ENCODE results near the gene PRMT7.

PRMT7 gene

DNA sequence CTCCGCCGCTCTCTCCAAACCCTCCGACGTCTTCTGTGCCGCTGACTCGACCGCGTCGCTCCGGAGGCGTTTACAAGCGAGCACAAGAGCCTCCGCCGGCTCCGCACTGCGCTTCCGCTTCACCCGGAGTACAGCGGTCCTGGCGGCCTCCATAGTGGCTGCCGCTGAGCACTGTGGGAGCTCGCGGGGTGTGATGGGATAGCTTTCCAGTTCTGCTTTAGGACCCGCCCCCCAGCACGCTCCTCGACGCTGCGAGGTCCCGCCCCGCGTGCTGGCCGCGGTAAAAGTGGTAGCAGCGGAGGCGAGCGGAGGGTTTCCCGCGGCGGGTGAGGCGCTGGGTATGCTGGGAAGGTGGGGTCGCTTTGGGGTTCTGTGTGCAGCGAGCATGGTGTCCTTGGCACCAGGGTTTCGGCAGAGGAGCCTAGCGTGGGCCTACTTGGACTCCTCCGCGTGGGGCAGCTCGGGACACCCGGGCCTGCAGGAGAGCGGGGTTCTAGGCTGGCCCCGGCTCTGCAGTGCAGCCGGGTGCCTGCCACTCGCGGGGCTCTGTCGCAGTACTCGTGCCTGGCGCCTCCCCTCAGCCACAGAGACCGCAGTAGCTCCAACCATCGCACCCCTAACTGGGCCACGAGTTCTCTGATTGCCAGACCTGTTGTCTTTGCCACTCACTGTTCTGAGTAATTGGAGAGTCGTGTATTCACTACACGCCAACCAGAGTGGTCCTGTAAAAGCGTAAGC is at the start of gene PRMT7, which contains the start of gene SLC7A6OS:
TSS of gene PRMT7 (plus strand) at position 246 of the 738 bp plus-strand sequence. CDS start 4,961 bp downstream, outside the sequence.
TSS of gene SLC7A6OS (minus strand) at position 173 of the 738 bp plus-strand sequence. CDS start at position 153, 20 bp downstream.
- peak; percentile 56 for DNase-seq

DNA sequence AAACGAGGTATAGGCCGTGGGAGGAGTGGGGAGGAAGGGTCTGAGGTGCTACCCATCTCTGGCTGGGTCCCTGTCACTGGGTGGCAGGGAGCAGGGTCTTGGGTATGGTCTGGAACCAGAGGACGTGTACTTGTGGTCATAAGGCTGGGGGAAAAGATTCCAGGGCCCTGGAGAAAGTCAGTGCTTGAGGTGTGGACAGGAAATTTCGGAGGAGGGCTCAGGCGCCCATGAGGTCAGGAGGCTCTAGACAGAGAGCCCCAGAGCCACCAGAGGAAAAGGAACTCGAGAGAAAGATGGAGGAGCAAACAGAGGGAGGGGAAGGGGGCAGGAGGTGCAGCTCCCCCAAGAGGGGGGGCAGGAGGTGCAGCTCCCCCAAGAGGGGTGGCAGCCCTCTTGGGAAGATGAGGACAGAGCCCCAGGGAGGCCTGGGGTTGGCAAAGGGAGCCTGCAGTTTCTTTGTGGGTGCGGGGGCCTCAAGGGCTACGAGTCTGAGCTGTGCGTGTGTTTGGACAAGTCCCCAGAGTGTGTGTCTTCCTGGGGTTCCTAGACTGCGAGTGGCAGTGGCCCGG is 47.2 kb upstream of the PRMT7 start:
- no peak for DNase-seq

DNA sequence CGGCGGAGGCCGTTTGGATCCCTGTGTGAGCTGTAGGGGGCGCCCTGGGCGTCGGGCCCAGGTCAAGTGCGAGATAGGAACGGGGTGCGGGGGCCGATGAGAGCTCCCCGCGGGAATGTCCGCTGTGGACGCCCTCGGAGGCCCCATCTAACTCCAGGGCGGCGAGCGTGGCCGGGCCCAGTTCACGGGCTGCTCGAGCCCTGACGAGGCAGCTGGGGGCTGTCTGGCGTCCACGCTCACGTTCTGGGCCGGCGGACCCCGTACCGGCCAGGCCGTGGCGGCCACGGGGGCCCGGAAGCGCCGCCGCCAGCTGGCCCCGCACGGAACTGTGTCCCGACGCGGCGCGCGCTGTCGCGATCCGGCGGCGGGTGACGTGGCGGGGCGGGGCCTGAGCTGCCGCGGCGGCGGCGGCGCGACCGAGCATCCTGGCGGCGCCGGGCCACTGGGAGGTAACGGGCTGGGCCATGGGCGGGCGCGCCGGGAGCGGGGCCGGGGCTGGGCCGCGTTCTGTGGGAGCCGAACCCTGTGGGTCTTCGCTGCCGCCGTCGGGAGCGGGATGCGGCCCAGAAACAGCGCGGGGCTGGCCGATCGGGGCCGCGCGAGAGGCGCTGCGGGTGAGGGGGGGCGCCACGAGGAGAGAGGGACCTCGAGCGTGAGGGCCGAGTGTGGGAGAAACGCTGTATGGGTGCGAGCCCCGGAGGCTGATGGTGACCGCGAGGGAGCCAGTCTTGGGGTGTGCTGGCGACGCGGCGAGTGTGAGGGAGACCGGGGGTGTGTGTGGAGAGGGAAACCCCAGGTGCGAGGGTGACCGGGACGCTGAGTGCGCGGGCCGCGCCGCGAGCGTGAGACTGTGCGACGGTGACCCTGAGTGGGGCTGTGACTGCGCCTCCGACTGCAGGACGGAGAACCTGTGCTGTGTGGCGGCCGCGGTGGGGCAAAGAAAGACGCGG is 46.4 kb upstream of the PRMT7 start, which contains the start of gene SLC7A6:
TSS of gene SLC7A6 (plus strand) at position 399 of the 950 bp plus-strand sequence. CDS start 10,201 bp downstream, outside the sequence.
- DNase-seq: no peak

GRCh38 chr16:68265078-68265920 is 45.5 kb upstream of the PRMT7 start:
- DNase-seq: no peak

DNA sequence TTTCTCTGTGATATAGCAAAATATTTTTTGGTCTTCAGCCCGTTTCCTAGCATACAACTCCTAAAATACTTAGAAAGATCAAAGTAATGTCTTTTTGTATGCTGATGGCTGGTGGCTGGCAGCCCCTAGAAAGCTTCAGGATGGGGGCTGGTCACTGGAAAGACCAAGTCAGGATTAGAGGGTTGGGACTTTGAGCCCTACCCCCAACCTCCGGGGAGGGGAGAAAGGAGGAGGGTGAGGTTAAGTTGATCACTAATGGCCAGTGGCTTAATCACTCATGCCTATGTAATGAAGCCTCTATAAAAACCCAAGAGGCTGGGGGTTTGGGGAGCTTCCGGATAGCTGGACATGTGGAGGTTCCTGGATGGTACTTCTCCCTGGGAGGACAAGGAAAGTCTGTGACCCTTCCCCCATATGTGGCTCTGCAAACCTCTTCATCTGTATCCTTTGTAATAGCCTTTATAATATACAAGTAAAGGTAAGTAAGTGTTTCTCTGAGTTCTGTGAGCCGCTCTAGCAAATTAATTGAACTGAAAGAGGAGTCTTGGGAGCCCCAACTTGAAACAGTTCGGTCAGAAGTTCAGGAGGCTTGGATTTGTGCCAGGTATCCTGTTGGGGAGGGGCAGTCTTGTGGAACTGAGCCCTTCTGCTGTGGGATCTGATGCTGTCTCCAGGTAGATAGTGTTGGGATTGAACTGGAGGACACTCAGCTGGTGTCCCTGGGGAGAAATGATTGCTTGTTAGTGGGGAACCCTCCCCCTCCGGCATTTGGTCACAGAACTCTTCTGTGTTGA is 43.0 kb upstream of the PRMT7 start:
- DNase-seq: no peak

DNA sequence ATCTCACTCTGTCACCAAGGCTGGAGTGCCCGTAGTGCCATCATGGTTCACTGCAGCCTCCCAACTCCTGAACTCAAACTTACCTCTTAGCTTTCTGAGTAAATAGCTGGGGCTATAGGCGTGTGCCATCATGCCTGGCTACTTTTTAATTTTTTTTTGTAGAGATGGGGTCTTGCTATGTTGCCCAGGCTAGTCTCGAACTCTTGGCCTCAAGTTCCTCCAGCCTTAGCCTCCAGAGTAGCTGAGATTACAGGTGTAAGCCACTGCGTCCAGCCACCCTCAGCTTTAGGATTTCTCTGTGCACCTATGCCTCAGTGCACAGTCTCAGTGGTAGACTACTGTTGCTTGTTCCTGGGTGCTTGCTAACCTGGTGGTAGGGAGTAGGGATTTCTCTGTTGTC is 41.0 kb upstream of the PRMT7 start:
- no peak for DNase-seq

DNA sequence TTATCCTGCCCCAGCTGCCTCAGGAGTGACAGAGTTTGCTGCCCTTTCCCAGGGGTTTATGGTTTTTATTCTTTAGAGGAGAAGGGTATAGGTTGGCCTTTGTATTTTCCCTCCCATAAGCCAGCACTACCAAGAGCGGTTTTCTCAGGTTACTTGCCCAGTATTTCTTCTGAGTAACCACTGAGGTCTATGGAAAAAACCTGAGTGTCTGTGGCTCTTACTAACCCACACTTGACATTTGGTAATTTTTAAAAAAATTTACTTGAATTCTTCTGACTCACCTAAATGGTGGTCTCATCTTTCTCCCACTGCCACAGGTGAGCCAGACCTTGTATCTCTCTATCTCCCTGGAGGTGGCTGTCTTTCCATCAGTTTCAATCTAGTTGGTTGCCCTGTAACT is 40.5 kb upstream of the PRMT7 start:
- no peak for DNase-seq

- DNase-seq: no peak
Observed at GRCh38 chr16:68272507-68273209, 38.2 kb upstream of the PRMT7 start.

DNA sequence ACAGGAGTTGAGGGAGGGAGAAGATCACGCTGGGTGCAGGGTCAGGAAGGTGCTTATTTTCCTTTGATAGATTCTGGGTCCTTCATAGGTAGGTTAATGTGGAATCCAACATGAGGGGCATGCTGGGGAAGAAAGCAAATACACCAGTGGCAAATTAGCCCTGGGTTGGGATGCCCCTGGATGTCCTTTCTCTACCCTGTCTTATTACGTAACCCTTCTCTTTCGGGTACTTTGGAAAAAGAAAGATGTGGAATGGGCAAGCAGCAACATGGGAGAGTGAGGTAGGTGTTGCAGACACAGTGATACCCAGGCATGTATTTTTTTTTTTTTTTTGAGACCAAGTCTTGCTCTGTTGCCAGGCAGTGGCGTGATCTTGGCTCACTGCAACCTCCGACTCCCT is 37.4 kb upstream of the PRMT7 start:
- DNase-seq: no peak

- no peak for DNase-seq
Observed at GRCh38 chr16:68273896-68274295, 36.9 kb upstream of the PRMT7 start.

GRCh38 chr16:68274441-68274840 is 36.4 kb upstream of the PRMT7 start:
- no peak for DNase-seq

DNA sequence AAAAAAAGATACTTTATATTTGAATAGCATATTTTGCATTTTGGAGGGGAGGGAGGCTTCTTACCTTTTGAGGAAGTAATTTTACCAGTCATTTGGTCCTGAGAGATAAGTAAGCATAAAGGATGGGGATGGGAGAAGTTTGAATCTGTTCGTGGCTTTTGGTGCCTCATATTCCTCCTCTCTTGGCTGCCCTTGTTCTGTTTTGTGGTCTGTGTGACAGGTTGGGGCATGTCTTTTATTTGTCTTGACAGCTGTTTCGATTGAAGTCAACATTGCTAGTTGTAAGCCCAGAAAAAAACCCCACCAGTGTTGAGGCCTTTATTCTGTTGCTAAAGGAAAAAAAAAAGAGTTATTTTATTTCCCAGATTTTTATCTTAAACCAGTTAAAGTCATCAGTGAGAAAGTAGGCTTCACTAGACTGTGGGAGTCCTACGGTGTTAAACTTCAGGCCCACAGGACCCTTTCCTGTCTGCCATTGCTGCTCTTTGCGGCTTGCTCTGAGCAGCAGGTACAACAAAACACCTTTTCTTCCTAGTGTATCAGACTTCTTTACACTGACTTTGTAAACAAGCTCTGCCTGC is 35.1 kb upstream of the PRMT7 start:
- DNase-seq: peak; percentile 6

DNA sequence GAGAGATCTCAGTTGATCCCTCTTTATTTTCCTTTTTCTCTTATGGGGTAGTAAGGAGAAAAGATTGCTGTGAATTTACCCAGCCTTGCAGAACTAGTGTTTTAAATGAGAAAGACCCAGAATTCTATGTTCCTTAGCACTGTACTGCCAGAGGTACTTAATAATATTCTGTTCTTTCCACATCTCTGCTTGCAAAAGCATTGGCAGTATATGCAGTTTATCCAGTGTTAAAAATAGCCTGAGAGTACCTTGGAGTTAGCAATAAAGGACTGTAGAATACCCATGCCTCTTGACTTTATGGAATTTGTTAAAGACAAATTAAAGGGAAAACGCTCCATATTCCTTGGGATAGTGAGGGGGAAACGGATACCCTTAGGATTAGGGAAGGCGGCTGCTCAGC is 34.6 kb upstream of the PRMT7 start:
- no peak for DNase-seq

GRCh38 chr16:68279726-68280558 is 30.9 kb upstream of the PRMT7 start:
- no peak for DNase-seq

DNA sequence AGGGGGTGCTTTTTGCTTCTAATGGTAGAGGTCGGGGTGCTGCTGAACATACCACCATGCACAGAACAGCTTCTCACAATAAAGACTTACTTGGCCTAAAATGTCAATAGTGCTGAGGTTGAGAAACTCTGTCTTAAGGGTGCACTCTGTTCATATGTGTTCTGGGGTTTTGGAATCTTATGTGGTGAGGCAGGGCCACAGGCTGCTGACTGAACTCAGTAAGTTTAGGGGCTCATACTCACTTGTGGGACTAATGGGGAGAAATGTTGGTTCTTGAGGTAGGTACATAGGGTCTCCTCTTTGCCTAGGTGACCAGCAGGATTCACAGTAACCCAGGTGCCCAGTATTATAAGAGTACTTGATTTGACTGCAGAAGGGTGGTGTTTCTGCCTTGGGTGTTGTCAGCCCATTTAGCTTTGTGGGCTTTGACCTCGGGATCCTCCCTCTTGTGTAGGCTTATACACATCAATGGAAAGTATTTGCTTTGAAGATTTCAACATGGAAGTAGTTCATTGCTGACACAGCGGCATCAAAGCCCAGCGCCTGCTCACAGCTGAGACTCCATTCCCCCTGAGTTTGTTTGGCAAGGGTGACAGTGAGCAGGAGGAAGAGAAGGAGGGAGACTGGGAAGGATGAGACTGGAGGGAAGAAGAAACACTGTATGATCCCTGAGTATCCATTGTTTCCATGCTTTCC is 29.3 kb upstream of the PRMT7 start:
- DNase-seq: no peak

- DNase-seq: no peak
Observed at GRCh38 chr16:68282064-68282452, 28.8 kb upstream of the PRMT7 start.

DNA sequence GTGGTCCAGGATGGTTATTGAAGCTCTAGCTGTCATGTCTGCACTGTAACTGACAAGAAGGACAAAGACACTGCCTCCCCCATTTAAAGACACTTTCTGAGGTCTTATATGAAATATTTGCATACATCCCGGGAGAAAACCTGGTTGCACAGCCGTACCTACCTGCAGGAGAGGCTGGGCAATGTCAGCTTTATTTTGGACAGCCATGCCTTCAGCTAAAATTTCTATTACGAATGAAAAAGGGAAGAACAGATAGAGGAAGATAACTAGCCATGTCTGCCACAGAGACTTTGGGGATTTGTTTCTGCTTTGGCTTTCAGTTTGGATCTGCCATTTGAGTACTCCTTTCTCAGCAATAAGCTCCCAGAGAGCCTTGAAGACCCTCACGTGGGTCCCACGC is 27.5 kb upstream of the PRMT7 start:
- no peak for DNase-seq

- no peak for DNase-seq
Observed at GRCh38 chr16:68283801-68284598, 26.8 kb upstream of the PRMT7 start.
